ENCODE data around the gene PER2. TPM values are rescaled to one million over a fixed set of nuclear protein-coding genes. Genes with fewer than 3 reads are reported as not detected.

PER2 gene
- total and polyA plus RNA-seq, 9 of the 15 experiments (the other 6 are each of a cell fraction or from before 2014, with no cell fraction given) = 1.1 to 10.3 (median 2.9) TPM

DNA sequence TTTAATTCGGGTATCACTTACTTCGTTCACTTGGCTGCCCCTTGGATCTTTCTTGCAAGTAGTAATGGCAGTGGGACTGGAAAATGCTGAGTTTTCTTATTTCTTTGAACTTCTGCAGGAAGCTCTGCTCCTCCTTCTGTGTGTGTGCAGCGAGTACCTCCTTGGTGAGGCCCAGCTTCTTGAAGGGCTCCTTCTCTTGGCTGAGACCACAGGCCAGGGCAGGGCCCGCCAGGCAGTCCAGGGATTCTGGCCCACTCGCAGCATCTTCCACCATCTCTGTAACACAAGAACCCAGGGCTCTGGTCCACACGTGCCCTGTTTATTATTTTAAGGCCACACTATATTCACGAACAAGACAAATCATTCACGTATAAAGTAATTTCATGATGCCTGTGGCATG, 32.8 kb downstream of the PER2 start:
- Histone ChIP-seq H3K79me2 (ENCODE audit: control insufficient read depth, insufficient read depth, low read length) (no peaks in the 10 kb centered on the region), H3K4me1 (replicated peaks in 1 of 2; ENCODE audit: control insufficient read depth in 2 of 2, insufficient read depth in 2 of 2, low read length in 2 of 2) (peaks cover 0 to 5% of the 10 kb centered on the region in 2 experiments; a peak in 2 of 5 replicates), H3K36me3 (ENCODE audit: control insufficient read depth, insufficient read depth, low read length) (peaks cover 43% of the 10 kb centered on the region; the same call in 2 of the 3 replicates), H3K4me2 (ENCODE audit: insufficient read depth, low read length) (no peak overlapping the region), H3K9ac (ENCODE audit: insufficient read depth in 1 of 2, low read depth in 2 of 2, low read length in 2 of 2) (no peak overlapping the region), H2AFZ (ENCODE audit: low read depth, low read length) (no peak overlapping the region), H4K20me1 (replicated peaks; ENCODE audit: control insufficient read depth, insufficient read depth, low read length) (no peaks in the 10 kb centered on the region), H3K9me3 (replicated peaks; ENCODE audit: control insufficient read depth, insufficient read depth, low read depth, low read length) (no peaks in the 10 kb centered on the region), H3K27me3 (ENCODE audit: control insufficient read depth in 2 of 2, insufficient read depth in 2 of 2, low read length in 2 of 2) (no peaks in the 10 kb centered on the region), H3K9me1 (ENCODE audit: control insufficient read depth, insufficient read depth, low read length) (no peaks in the 10 kb centered on the region), H3K4me3 (no peak overlapping the region), H3K27ac (ENCODE audit: extremely low read depth, low read depth, low read length) (no peak overlapping the region)
- FAIRE-seq (no peak), ATAC-seq (no peak), DNase-seq (ENCODE audit: extremely low read depth in 1 of 4, low spot score in 3 of 4) (no peak)
- 97% methylated on average over 7 of the region's 8 CpGs for WGBS (ENCODE audit: insufficient coverage, low coverage, missing lambda C conversion rate)
- POLR2A ChIA-PET = interaction anchor here (0.6 kb wide), 1 partner anchor 456 kb away, joined by 4 read pairs; no protein-coding TSS in a partner anchor
- intact Hi-C loops (cut with micrococcal nuclease) = no loop called here
- in situ Hi-C loops (cut with MboI) = loop anchor here (25.0 kb wide), 1 partner anchor 393 kb away; the partner anchor contains the start of gene RAMP1
- CTCF ChIA-PET (ENCODE audit: low intra/inter-chr PET ratio) = no interaction called here
- TF ChIP-seq EGR1 (conservative IDR thresholded peaks at IDR 0.05) (no peak), NONO (IDR thresholded peaks at IDR 0.05; ENCODE audit: low read depth in 2 of 2, low read length in 1 of 2) (no peak), XRCC5 (IDR thresholded peaks at IDR 0.05; ENCODE audit: low read depth, low read length) (no peak), FIP1L1 (IDR thresholded peaks at IDR 0.05; ENCODE audit: low read depth, low read length, poor library complexity, severe bottlenecking) (no peak), KAT7 (CRISPR knock-in tag; IDR thresholded peaks at IDR 0.05; ENCODE audit: borderline replicate concordance) (no peak), CHD1 (IDR thresholded peaks at IDR 0.05; ENCODE audit: low read length) (no peak)
- BruUV-seq (replicated peaks) = no TSS peak

DNA sequence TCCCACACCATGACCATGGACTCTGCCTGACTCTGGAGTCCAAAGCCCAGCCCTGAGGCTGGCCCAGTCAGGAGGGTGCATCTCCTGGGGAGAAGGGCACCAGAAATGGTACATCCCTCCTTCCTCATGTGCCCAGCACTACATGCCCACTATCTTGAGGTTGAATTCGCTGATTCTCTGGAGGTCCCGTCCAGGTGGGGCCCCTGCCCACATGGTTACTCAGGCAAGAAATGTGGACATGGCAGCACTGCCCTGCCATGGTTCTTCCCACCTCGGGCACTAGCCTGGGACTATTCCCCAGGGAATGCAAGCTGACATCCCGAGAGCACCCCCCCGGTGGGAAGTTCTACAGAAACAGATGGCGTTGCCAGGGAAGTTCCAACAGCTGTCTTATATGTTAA, 33.3 kb downstream of the PER2 start:
- H3K36me3 ChIP-seq (ENCODE audit: control insufficient read depth, insufficient read depth, low read length) = peaks cover 43% of the 10 kb centered on the region; the same call in 2 of the 3 replicates
- POLR2A ChIA-PET = no interaction called here
- CTCF ChIA-PET (ENCODE audit: low intra/inter-chr PET ratio) = no interaction called here
- H3K79me2 ChIP-seq (ENCODE audit: control insufficient read depth, insufficient read depth, low read length) = no peaks in the 10 kb centered on the region
- DNase-seq (ENCODE audit: extremely low read depth in 1 of 4, low spot score in 3 of 4) (no peak), ATAC-seq (no peak), FAIRE-seq (no peak)
- WGBS (ENCODE audit: insufficient coverage, low coverage, missing lambda C conversion rate) = 93% methylated on average over 4 of the region's 6 CpGs
- no peak overlapping the region for H3K9ac ChIP-seq (ENCODE audit: insufficient read depth in 1 of 2, low read depth in 2 of 2, low read length in 2 of 2)
- H3K9me3 ChIP-seq (replicated peaks; ENCODE audit: control insufficient read depth, insufficient read depth, low read depth, low read length) = no peaks in the 10 kb centered on the region
- H3K27ac ChIP-seq (ENCODE audit: extremely low read depth, low read depth, low read length) = no peak overlapping the region
- H3K9me1 ChIP-seq (ENCODE audit: control insufficient read depth, insufficient read depth, low read length) = no peaks in the 10 kb centered on the region
- H4K20me1 ChIP-seq (replicated peaks; ENCODE audit: control insufficient read depth, insufficient read depth, low read length) = no peaks in the 10 kb centered on the region
- BruUV-seq (replicated peaks) = no TSS peak
- no peak overlapping the region for H3K4me2 ChIP-seq (ENCODE audit: insufficient read depth, low read length)
- intact Hi-C loops (cut with micrococcal nuclease) (no loop called here), in situ Hi-C loops (cut with MboI) (loop anchor here (25.0 kb wide), 1 partner anchor 393 kb away; the partner anchor contains the start of gene RAMP1)
- H3K4me3 ChIP-seq = no peak overlapping the region
- H3K27me3 ChIP-seq (ENCODE audit: control insufficient read depth in 2 of 2, insufficient read depth in 2 of 2, low read length in 2 of 2) = no peaks in the 10 kb centered on the region
- peaks cover 0 to 5% of the 10 kb centered on the region in 2 experiments; a peak in 2 of 5 replicates for H3K4me1 ChIP-seq (replicated peaks in 1 of 2; ENCODE audit: control insufficient read depth in 2 of 2, insufficient read depth in 2 of 2, low read length in 2 of 2)
- no peak overlapping the region for H2AFZ ChIP-seq (ENCODE audit: low read depth, low read length)
- TF ChIP-seq KDM5B (IDR thresholded peaks at IDR 0.05; ENCODE audit: insufficient replicate concordance, low read depth, low read length) (no peak), PCBP1 (IDR thresholded peaks at IDR 0.05; ENCODE audit: low read depth, low read length, poor library complexity, severe bottlenecking) (no peak), TAF15 (IDR thresholded peaks at IDR 0.05; ENCODE audit: low read depth, low read length) (no peak), CCNT2 (IDR thresholded peaks at IDR 0.05; ENCODE audit: borderline replicate concordance, extremely low read depth, insufficient read length, low read depth, low read length) (no peak)
- TF ChIP-seq, protein P1, sequence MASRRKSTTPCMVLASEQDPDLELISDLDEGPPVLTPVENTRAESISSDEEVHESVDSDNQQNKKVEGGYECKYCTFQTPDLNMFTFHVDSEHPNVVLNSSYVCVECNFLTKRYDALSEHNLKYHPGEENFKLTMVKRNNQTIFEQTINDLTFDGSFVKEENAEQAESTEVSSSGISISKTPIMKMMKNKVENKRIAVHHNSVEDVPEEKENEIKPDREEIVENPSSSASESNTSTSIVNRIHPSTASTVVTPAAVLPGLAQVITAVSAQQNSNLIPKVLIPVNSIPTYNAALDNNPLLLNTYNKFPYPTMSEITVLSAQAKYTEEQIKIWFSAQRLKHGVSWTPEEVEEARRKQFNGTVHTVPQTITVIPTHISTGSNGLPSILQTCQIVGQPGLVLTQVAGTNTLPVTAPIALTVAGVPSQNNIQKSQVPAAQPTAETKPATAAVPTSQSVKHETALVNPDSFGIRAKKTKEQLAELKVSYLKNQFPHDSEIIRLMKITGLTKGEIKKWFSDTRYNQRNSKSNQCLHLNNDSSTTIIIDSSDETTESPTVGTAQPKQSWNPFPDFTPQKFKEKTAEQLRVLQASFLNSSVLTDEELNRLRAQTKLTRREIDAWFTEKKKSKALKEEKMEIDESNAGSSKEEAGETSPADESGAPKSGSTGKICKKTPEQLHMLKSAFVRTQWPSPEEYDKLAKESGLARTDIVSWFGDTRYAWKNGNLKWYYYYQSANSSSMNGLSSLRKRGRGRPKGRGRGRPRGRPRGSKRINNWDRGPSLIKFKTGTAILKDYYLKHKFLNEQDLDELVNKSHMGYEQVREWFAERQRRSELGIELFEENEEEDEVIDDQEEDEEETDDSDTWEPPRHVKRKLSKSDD (conservative IDR thresholded peaks at IDR 0.05; ENCODE audit: low read length) = no peak

All from K562 (cell line).